SU-DHL-6 (cell line): Measurements from ENCODE around the gene MLEC.

Experiments
- H2AFZ ChIP-seq: fragments of 200-600 bp; sonication (generic); 2 replicates; pipeline ENCODE4 v1.6.1; 2014; ENCODE audit warnings: low read depth, mild to moderate bottlenecking, moderate library complexity, mixed read lengths, antibody characterized with exemption, low read length; ENCODE audit not compliant: severe bottlenecking
- H3F3A ChIP-seq: fragments of 200-600 bp; shearing (Covaris generic); 2 replicates; pipeline ENCODE4 v1.6.0; 2016; ENCODE audit warnings: antibody characterized with exemption, mild to moderate bottlenecking; ENCODE audit not compliant: insufficient read depth
- H3K27ac ChIP-seq: fragments of 200-600 bp; sonication (generic); 2 replicates; pipeline ENCODE4 v1.5.1; 2016; ENCODE audit warnings: low read depth, mild to moderate bottlenecking, low read length, moderate library complexity, mixed read lengths
- H3K27me3 ChIP-seq: fragments of 200-600 bp; sonication (generic), shearing (Covaris generic); 2 replicates; pipeline ENCODE4 v1.6.0; 2014; ENCODE audit warnings: mild to moderate bottlenecking, low read length
- H3K36me3 ChIP-seq: fragments of 200-600 bp; sonication (generic); 2 replicates; pipeline ENCODE4 v1.6.1; 2014; ENCODE audit warnings: mild to moderate bottlenecking, low read length, mixed read lengths
- H3K4me2 ChIP-seq: fragments of 300-600, 200-600 bp; shearing (Covaris generic), sonication (generic); 2 replicates; pipeline ENCODE4 v1.6.0; 2014; ENCODE audit warnings: low read length, low read depth, mild to moderate bottlenecking; ENCODE audit not compliant: poor library complexity, severe bottlenecking
- H3K4me3 ChIP-seq: fragments of 200-600 bp; sonication (generic); 2 replicates; pipeline ENCODE4 v1.5.1; 2014; ENCODE audit warnings: antibody characterized with exemption, low read length, mild to moderate bottlenecking, mixed read lengths; ENCODE audit not compliant: insufficient read depth, poor library complexity, severe bottlenecking
- H3K79me2 ChIP-seq: fragments of 200-600 bp; sonication (generic); 2 replicates; pipeline ENCODE4 v1.6.1; 2014; ENCODE audit warnings: mild to moderate bottlenecking, low read length, moderate library complexity; ENCODE audit not compliant: insufficient read depth
- H3K9ac ChIP-seq: fragments of 200-600 bp; sonication (generic); 2 replicates; pipeline ENCODE4 v1.7.0; 2014; ENCODE audit warnings: mild to moderate bottlenecking, low read length
- H3K9me2 ChIP-seq: fragments of 200-600 bp; sonication (generic); replicated peaks from 2 replicates; pipeline ENCODE4 v1.6.1; 2014; ENCODE audit warnings: low read length; ENCODE audit not compliant: insufficient read depth
- H3K9me3 ChIP-seq: fragments of 200-600 bp; sonication (generic); 2 replicates; pipeline ENCODE4 v1.6.1; 2014; ENCODE audit warnings: low read length, mixed read lengths; ENCODE audit not compliant: insufficient read depth
- H4K20me1 ChIP-seq: fragments of 200-600 bp; sonication (generic); 2 replicates; pipeline ENCODE4 v1.6.1; 2014; ENCODE audit warnings: low read depth, mild to moderate bottlenecking, antibody characterized with exemption, low read length, moderate library complexity, mixed read lengths
- CTCF ChIP-seq: fragments of 200-600 bp; sonication (generic); IDR thresholded peaks from one replicate; pipeline ENCODE4 v1.5.1; 2017; ENCODE audit warnings: antibody characterized with exemption, mild to moderate bottlenecking, low read length, moderate library complexity; ENCODE audit not compliant: insufficient read depth, poor library complexity, severe bottlenecking
- EZH2phosphoT487 ChIP-seq: fragments of 200-600 bp; sonication (generic), shearing (Covaris generic); conservative IDR thresholded peaks from 2 replicates; pipeline ENCODE4 v1.6.1; 2018; ENCODE audit warnings: mild to moderate bottlenecking, antibody characterized with exemption, low read length, moderate library complexity, mixed read lengths

The MLEC gene

GRCh38 chr12:120640861-120641833 is 45.8 kb upstream of the MLEC start:
- TF ChIP-seq CTCF: no peak
- no peak for TF ChIP-seq EZH2phosphoT487
- Histone ChIP-seq H3K9ac (peak overlapping the region; percentile 57; the same call in 1 of the 2 replicates), H2AFZ (no peak overlapping the region), H3F3A (no peaks in the 10 kb centered on the region), H3K4me3 (peak overlapping the region; percentile 46), H3K27ac (no peak overlapping the region), H3K27me3 (no peaks in the 10 kb centered on the region), H3K79me2 (no peaks in the 10 kb centered on the region), H3K36me3 (no peaks in the 10 kb centered on the region), H3K4me2 (peak overlapping the region; percentile 55), H3K9me3 (no peaks in the 10 kb centered on the region), H3K9me2 (no peaks in the 10 kb centered on the region), H4K20me1 (no peaks in the 10 kb centered on the region)

GRCh38 chr12:120642121-120642520 is 44.8 kb upstream of the MLEC start:
- no peaks in the 10 kb centered on the region for H3K27me3 ChIP-seq
- no peak overlapping the region for H3K9ac ChIP-seq

GRCh38 chr12:120642826-120643225 is 44.1 kb upstream of the MLEC start:
- H3K27ac ChIP-seq: no peak overlapping the region
- H3K9ac ChIP-seq: no peak overlapping the region
- no peaks in the 10 kb centered on the region for H3K9me3 ChIP-seq
- H3F3A ChIP-seq: no peaks in the 10 kb centered on the region
- no peaks in the 10 kb centered on the region for H3K79me2 ChIP-seq
- no peaks in the 10 kb centered on the region for H3K27me3 ChIP-seq
- no peaks in the 10 kb centered on the region for H3K36me3 ChIP-seq
- TF ChIP-seq EZH2phosphoT487 (no peak), CTCF (no peak)
- no peaks in the 10 kb centered on the region for H3K9me2 ChIP-seq
- no peak overlapping the region for H3K4me2 ChIP-seq
- H3K4me3 ChIP-seq: no peak overlapping the region
- no peaks in the 10 kb centered on the region for H4K20me1 ChIP-seq
- H2AFZ ChIP-seq: no peak overlapping the region

More at GRCh38 chr12:120642121-120642520, 44.8 kb upstream of the MLEC start:
- no peaks in the 10 kb centered on the region for H3F3A ChIP-seq
- no peaks in the 10 kb centered on the region for H3K9me3 ChIP-seq
- H3K9me2 ChIP-seq: no peaks in the 10 kb centered on the region
- H4K20me1 ChIP-seq: no peaks in the 10 kb centered on the region
- no peaks in the 10 kb centered on the region for H3K36me3 ChIP-seq
- no peaks in the 10 kb centered on the region for H3K79me2 ChIP-seq
- TF ChIP-seq EZH2phosphoT487 (no peak), CTCF (no peak)
- no peak overlapping the region for H2AFZ ChIP-seq
- H3K4me2 ChIP-seq: no peak overlapping the region
- no peak overlapping the region for H3K4me3 ChIP-seq
- H3K27ac ChIP-seq: no peak overlapping the region
